D721Med (cell line): ENCODE data around the gene PLOD3.

Experiments used
- DNase-seq: peaks from one replicate; pipeline ENCODE4 v3.0.0; 2011; ENCODE audit warnings: low spot score; ENCODE audit not compliant: insufficient read length
- FAIRE-seq: peaks from 2 replicates; lab custom pipeline; 2011; peaks lifted over from hg19 to GRCh38; lab: Jason Lieb, UNC
- CTCF ChIP-seq: IDR thresholded peaks from 2 replicates; pipeline ENCODE4 v1.5.1; 2012; ENCODE audit warnings: mild to moderate bottlenecking, control low read depth; ENCODE audit not compliant: insufficient read depth; ENCODE audit errors: missing control alignments

The PLOD3 gene

GRCh38 chr7:101216860-101217387 lies 457 bp downstream of the PLOD3 start:
- TF ChIP-seq CTCF, result no peak
- DNase-seq, result no peak
- no peak for FAIRE-seq

GRCh38 chr7:101216001-101216859 lies 1.2 kb downstream of the PLOD3 start:
- TF ChIP-seq CTCF, result no peak
- DNase-seq (no peak), FAIRE-seq (no peak)

- DNase-seq (no peak), FAIRE-seq (no peak)
- no peak for TF ChIP-seq CTCF
These were observed 5.4 kb downstream of the PLOD3 start for GRCh38 chr7:101212014-101212413.

GRCh38 chr7:101211501-101211900 lies 5.9 kb downstream of the PLOD3 start:
- FAIRE-seq (no peak), DNase-seq (no peak)
- no peak for TF ChIP-seq CTCF

GRCh38 chr7:101210143-101210542 lies 7.2 kb downstream of the PLOD3 start:
- FAIRE-seq, result no peak
- no peak for TF ChIP-seq CTCF
- DNase-seq, result no peak

- DNase-seq (no peak), FAIRE-seq (no peak)
- TF ChIP-seq CTCF, result no peak
These were observed 8.6 kb downstream of the PLOD3 start for GRCh38 chr7:101208794-101209193.

GRCh38 chr7:101207459-101207858 lies 9.9 kb downstream of the PLOD3 start:
- TF ChIP-seq CTCF, result no peak
- no peak for FAIRE-seq
- DNase-seq, result no peak
